Lower leg skin (tissue), 4 donors: Measurements from ENCODE around the gene RPF1. TPM values are rescaled to one million over a fixed set of nuclear protein-coding genes. Genes with fewer than 3 reads are reported as not detected.

Source experiments
- DNase-seq, 2 donors: peaks; one replicate each; pipeline ENCODE4 v3.0.0-alpha.2; 2019; ENCODE audit warnings: low spot score in 2 of 2
- H3K4me3 ChIP-seq: fragments of 200-600 bp; sonication (generic); 2 replicates; pipeline ENCODE4 v1.5.1; 2017; ENCODE audit warnings: mild to moderate bottlenecking, low read depth; ENCODE audit not compliant: poor library complexity, severe bottlenecking
- CTCF ChIP-seq, 3 donors: fragments of 450-650 bp; IDR thresholded peaks; one replicate each; pipeline ENCODE4 v1.5.1; 2016; ENCODE audit warnings: antibody characterized with exemption in 3 of 3, mild to moderate bottlenecking in 3 of 3, moderate library complexity in 2 of 3
- POLR2A ChIP-seq, 2 donors: fragments of 450-650 bp; IDR thresholded peaks; one replicate each; pipeline ENCODE4 v1.6.1; 2016 to 2017; ENCODE audit warnings: antibody characterized with exemption in 2 of 2, mild to moderate bottlenecking in 1 of 2, moderate library complexity in 1 of 2
- WGBS, 2 donors: methylation state at CpG; one replicate each; pipeline ENCODE4 v1.1.5; 2018; 5-methylcytosine and 5-hydroxymethylcytosine counted together
- intact Hi-C: fragments of 100-400 bp; cut with DNase I; formaldehyde crosslinking; loops from one replicate; pipeline ENCODE4 v1.15.0; 2023; ENCODE audit warnings: low total_unique reads
- total RNA-seq, 4 donors: library from RNA; depleted of rRNA; stranded (reverse); fragments of >200 nt; gene quantifications; one replicate each; pipeline ENCODE4 v1.1.0, GENCODE V29; 2016

RPF1 gene
- total RNA-seq, 4 donors from 2014 or later = 30.8 to 46.0 (median 37.6) TPM

DNA sequence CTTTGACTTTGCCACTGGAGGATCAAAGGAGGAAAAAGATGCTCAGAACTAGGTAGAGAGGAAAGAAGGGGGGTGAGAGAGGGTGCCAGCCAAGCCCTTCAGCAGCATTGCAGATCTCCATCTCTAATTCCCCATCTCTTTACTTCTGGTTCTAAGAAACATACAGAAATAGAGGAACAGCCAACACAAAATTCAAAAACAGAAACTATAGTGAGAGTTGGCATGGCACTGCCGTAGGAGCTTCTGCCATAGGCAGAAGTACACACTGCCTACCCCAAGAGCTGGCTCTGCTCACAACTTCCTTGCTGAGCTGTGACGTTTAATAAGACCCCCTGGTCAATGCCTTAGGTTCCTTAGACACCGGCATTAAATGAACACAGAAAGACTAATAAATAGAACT lies 26.6 kb upstream of the RPF1 start:
- WGBS, 2 donors = 59 to 60% methylated on average over 3 of the region's 3 CpGs
- intact Hi-C loops = no loop called here
- DNase-seq = no peak
- no peak for TF ChIP-seq CTCF (IDR thresholded peaks at IDR 0.05)
- no peak for TF ChIP-seq POLR2A (IDR thresholded peaks at IDR 0.05)
- H3K4me3 ChIP-seq = no peak overlapping the region

GRCh38 chr1:84462118-84462517 lies 16.9 kb upstream of the RPF1 start:
- WGBS, 2 donors = 81 to 85% methylated on average over 1 of the region's 1 CpG
- no peak for DNase-seq
- H3K4me3 ChIP-seq = no peak overlapping the region
- TF ChIP-seq POLR2A (IDR thresholded peaks at IDR 0.05) (no peak), CTCF (IDR thresholded peaks at IDR 0.05) (no peak)
- intact Hi-C loops = loop anchor here (5.0 kb wide), 1 partner anchor 1715 kb away; no protein-coding TSS in a partner anchor

DNA sequence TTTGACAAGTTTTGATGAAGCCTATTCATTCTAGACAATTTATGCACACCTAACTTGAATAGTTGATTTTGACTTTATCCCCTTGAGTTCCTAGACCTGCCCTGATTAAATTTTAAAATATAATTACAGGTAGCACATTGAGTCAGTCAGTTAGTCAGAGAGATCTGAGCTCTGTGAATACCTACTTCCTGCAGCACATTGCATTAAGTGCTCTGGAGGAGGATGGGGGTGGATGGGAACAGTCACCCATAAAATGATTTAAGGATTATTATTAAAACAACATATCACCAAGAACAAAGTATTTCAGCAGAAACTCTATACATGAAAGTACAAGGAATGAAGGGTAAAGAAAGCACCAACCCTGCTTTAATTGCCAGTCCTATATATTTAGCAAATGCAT lies 11.8 kb upstream of the RPF1 start:
- H3K4me3 ChIP-seq = no peak overlapping the region
- no peak for DNase-seq
- intact Hi-C loops = no loop called here
- TF ChIP-seq CTCF (IDR thresholded peaks at IDR 0.05) (no peak), POLR2A (IDR thresholded peaks at IDR 0.05) (no peak)

- TF ChIP-seq POLR2A (IDR thresholded peaks at IDR 0.05) (no peak), CTCF (IDR thresholded peaks at IDR 0.05) (no peak)
- DNase-seq = no peak
- WGBS, 2 donors = 45 to 69% methylated on average over 1 of the region's 1 CpG
- intact Hi-C loops = no loop called here
- H3K4me3 ChIP-seq = no peak overlapping the region
Measured at GRCh38 chr1:84476225-84476624, 2.8 kb upstream of the RPF1 start.

GRCh38 chr1:84479998-84480397 lies 932 bp downstream of the RPF1 start:
- WGBS, 2 donors = 4 to 8% methylated on average over 9 of the region's 9 CpGs
- TF ChIP-seq POLR2A (IDR thresholded peaks at IDR 0.05) (no peak), CTCF (IDR thresholded peaks at IDR 0.05) (no peak)
- intact Hi-C loops = loop anchor here (1.0 kb wide), 1 partner anchor 9 kb away; no protein-coding TSS in a partner anchor
- H3K4me3 ChIP-seq = peak overlapping the region; percentile 57
- no peak for DNase-seq

- H3K4me3 ChIP-seq = no peak overlapping the region
- intact Hi-C loops = loop anchor here (1.0 kb wide), 1 partner anchor 9 kb away; no protein-coding TSS in a partner anchor
- TF ChIP-seq POLR2A (IDR thresholded peaks at IDR 0.05) = no peak
- no peak for TF ChIP-seq CTCF (IDR thresholded peaks at IDR 0.05)
- no peak for DNase-seq
- WGBS, 2 donors = 81 to 87% methylated on average over 4 of the region's 4 CpGs
Measured at GRCh38 chr1:84480650-84481049, 1.6 kb downstream of the RPF1 start.
